ENCODE data around the gene CDKAL1.

CDKAL1 gene

DNA sequence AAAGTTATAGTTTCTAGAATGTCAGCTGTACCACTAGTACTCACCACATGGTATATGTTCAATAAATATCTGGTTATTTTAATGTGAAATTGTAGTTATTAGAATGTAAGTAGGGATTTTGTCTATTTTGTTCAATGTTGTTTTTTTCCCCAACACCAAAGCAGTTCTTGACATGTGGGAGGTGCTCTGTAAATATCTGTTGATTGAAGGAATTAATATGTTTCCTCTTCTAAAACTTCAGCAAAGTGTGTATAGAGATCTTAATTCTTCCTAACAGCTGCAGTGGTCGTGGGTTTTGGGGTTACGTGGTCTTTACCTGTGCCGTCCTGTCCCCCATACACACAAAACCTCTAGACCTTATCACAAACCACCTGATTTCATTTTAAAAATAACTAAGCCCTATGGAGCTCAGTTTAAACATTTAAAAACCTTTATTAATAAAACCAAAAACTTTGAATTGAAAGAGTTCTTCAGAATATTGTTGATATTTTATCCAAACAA is 587.4 kb downstream of the CDKAL1 start:
- no peak for DNase-seq

DNA sequence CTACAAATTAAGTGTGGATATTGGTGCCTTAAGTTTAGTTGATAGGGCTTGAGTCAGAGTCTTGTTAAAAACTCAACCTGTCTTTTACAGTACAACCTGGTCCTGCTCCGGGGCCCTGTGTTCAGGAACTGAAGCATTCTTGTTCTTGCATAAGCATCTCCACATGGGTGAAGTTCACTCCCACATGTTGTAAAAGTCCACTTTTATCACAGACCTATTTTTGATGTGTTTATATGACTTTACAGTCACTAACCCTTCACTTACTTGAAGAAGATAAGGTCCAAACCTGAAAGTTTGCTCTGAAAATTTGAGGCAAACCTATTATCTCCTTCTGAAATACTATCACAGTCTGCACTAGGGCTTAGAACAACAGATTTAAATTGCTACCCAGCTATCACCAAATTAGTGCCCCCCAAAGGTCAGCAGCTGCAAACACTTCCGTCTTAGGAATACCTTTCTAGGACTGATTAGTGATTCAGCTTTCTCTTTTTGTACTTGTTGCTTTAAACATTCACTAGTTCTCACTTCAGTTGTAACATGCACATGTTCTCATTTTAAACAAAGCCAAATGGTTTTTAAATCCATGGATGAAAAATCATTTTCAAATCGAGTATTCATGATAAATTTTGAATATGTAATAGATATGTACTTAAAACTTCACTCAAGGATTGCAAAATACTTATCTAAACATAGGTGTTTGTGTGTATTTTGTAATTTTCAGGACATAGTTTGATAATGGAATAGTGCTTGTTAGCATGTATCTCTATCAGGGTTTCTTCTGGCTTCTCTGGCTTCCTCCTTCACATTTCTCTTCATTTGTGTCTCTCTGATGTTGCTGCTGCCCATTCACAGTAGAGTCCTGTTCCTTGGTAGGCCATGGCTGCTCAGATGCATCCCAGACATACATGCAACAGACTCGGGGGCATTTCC is 589.5 kb downstream of the CDKAL1 start:
- no peak for DNase-seq

GRCh38 chr6:21128601-21129000 is 594.3 kb downstream of the CDKAL1 start:
- DNase-seq: no peak

DNA sequence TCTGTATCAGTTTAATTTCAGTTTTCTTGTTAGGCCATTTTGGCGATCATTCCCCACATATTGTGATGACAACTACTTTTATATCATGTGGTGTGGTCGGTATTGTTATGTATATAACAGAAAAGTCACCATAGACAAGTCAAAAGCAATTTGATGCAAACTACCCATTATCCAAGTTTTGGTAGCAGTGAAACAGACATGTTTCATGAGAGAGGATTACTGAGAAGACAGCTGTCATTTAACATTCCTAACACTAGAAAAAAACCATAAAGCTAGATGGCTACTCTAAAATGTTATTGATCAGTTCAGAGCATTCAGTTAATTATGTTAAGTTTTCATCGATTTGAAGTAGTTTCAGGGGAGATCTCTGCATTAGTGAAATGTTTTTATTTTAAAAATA is 597.1 kb downstream of the CDKAL1 start:
- DNase-seq: no peak

- no peak for DNase-seq
Measured at GRCh38 chr6:21132446-21132845, 598.2 kb downstream of the CDKAL1 start.

DNA sequence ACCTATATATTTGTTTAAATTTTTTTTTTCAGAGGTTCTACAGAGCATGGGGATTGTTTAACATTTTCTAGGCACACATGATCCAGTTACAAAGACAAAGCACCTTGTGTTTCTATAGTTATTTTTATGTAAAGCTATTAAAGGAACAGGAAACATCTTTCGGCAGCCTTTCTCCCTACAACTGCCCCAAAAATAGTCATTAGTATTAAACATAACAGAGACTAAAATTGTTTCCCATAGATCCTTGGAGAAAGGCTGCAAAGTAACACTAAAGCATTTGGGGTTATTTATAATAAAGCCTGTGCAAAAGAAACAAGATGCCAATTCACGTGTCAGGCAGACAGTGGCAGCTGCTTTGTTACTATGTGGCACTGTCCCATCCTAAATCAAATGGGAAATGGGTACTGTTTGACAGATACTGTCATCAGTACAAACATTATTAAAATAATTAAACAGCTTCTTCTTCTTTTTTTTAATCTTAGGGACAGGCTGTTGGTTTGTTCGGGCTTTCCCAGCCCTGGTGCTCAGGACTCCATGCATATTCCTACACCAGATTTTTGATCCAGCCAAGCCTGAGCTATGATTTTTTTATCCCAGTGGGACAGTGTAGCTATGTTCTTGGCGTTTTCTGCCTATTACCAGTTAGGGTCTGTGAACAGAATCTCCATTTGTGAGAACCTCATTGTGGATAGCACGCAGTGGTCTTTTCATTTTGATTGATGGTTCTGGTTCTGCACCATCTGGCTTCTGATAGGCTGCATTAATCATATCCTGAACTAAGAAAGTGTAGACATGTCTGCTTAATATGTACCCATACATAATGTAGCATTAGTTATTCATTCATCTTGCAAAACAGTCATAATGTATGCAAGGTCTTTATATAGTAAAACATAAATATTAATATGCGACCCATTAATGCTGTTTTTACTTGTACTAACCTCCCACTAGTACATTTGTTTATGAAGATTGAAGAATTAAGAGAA is 598.9 kb downstream of the CDKAL1 start:
- peak; percentile 5 for DNase-seq

- no peak for DNase-seq
Measured at GRCh38 chr6:21133901-21134300, 599.6 kb downstream of the CDKAL1 start.

DNA sequence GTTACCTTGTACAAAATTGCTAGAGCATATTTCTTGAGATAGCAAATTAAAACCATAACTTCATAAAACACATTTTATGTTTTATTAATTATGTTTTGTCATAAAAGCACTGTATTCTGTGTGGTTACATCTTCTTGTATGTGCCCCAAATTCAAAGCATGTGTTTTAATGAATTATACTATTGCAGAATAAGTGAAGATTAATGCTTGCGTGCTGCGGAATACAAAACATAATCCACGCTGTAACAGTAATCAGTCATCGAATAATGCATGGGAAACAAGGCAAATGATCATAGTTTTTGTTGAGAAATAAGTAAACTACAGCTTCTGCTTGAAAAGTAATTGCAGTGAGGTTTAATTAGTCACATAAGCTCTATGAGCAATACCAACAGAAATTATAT is 600.1 kb downstream of the CDKAL1 start:
- DNase-seq: no peak

DNA sequence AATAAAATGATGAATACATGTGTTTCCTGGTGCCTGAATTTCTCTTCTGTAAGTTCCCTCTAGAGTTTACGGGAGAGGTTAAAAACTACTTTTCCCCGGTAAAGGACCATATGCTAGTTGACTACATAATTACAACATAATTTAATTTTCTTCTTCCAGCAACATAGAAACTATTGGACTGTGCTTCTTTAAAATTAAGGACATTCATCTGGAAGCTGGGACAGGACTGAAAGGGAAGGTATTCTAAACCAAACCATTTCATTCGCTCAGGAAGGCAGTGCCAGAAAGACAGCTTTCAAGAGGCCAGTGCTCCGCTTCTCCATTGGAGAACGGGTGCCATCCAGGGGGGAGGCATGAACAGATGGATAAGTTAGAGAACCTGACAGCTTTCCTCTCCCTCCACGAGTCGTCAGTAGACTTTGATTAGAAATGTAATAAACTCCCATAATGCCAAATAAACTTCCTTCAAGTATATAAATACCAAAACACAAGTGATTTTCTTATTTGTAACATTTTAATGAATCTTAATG is 601.3 kb downstream of the CDKAL1 start:
- DNase-seq: no peak

- peak; percentile 24 for DNase-seq
Measured at GRCh38 chr6:21137700-21138335, 603.6 kb downstream of the CDKAL1 start.

GRCh38 chr6:21138336-21139069 is 604.2 kb downstream of the CDKAL1 start:
- no peak for DNase-seq

DNA sequence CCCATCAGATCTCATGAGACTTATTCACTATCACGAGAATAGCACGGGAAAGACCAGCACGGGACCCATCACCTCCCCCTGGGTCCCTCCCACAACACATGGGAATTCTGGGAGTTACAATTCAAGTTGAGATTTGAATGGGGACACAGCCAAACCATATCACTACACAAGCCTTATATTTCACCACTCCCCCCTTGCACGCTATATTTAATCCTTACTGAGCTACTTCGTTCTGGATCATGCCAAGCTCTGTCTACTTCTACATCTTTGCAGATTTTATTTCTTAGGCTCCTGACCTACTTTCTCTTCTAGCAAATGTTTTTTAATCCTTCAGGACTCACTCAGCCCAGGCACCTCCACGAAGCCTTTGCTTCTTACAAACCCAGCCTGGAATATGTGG is 606.7 kb downstream of the CDKAL1 start:
- DNase-seq: no peak

GRCh38 chr6:21141616-21142303 is 607.5 kb downstream of the CDKAL1 start:
- DNase-seq: no peak

GRCh38 chr6:21142741-21143140 is 608.5 kb downstream of the CDKAL1 start:
- no peak for DNase-seq

- DNase-seq: no peak
Measured at GRCh38 chr6:21143645-21144044, 609.4 kb downstream of the CDKAL1 start.

GRCh38 chr6:21144928-21145327 is 610.7 kb downstream of the CDKAL1 start:
- no peak for DNase-seq

DNA sequence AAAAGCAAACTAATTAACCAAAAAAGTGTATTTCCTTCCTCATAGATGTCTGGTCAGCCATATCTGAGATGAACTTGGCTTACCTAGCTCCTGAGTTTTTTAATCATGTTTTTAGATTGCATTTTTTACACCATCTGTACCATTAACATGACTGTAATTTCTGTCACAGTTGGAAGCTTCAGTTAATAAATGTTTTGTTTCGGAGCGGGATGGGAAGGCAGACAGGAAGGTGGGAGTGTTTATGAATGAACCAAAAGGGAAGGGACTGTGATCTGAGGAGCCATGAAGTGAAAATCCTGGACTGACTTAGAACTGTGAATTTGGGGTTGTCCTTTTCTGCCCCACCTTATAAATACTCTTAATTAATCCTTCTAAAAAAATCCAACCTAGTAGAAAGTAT is 613.7 kb downstream of the CDKAL1 start:
- no peak for DNase-seq

DNA sequence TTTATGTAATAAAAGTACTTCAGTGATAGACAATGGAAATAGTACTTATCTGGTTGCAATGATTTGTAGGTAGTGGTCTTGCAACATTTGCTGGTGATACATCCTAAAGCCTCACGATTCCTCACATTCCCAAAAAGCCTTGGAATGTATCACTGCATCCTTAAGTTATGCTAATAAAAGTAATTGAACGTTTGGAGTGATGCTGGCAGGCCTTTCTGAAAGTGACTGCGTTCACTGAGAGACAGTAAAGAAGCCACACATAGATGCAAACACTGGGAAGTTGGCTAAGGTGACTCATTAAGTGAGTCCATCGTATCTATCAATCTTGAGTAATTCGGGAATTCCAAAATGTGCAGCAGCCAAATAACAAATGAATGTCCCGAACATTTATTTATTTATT is 615.2 kb downstream of the CDKAL1 start:
- peak; percentile 77 for DNase-seq

GRCh38 chr6:21150667-21151066 is 616.4 kb downstream of the CDKAL1 start:
- no peak for DNase-seq

GRCh38 chr6:21151119-21151518 is 616.9 kb downstream of the CDKAL1 start:
- no peak for DNase-seq

DNA sequence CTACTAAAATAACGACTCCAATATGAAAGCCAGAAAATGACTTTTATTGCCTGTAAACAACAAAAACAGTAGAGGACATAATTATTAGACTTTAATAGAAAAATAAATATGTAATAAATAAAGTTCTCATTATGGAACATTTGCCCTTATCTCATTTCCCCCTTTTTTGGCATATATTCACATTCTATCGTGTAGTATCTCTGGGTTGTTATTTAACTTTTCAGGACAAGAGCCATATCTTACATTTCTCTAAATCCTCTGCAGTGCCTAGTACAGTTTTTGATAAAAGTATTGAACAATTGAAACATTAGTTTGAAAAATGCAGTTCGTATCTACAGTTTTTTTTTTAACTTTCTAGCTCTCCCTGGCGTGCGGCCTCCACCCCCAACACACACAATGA is 617.3 kb downstream of the CDKAL1 start:
- DNase-seq: no peak

Measured in fibroblast of skin of scalp (primary cell).